WI38 (cell line): ENCODE results near the gene LRRC3C.

Experiments used
- H3K4me3 ChIP-seq: 2 replicates; pipeline ENCODE4 v1.5.1; 2011; ENCODE audit warnings: low read depth, mild to moderate bottlenecking, control low read depth, low read length
- TF ChIP-seq, protein P1 (sequence below): IDR thresholded peaks from 2 replicates; pipeline ENCODE4 v1.5.1; 2012; ENCODE audit warnings: low read depth, mild to moderate bottlenecking, control low read depth, low read length

The LRRC3C gene

DNA sequence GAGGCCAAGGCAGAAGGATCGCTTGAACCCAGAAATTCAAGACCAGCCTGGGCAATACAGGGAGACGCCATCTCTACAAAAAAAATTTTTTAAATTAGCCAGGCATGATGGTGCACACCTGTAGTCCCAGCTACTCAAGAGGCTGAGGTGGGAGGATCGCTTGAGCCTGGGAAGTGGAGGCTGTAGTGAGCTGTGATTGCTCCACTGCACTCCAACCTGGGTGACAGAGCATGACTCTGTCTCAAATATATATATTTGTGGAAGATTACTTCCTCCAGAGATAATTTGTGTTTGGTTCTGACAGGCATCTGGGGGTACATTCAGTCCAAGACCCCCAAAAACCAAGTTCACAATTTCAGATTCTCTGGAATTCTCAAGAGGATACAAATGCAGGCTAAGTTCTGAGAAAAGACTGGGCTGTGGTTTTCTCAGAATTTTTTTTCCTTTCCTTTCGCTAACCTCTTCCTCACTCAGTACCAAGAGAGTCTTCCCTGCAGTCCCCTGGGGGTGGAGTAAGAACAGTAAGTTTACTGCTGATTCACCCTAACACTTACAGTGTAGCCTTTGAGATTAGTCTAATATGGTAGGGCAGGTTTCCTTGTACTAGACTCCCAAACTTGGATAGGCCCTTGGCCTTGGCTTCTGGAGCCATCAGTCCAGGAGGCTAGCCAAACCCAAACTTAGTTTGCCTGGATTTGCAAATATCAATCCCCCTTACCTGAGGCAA is 24.2 kb upstream of the LRRC3C start:
- TF ChIP-seq, protein P1, sequence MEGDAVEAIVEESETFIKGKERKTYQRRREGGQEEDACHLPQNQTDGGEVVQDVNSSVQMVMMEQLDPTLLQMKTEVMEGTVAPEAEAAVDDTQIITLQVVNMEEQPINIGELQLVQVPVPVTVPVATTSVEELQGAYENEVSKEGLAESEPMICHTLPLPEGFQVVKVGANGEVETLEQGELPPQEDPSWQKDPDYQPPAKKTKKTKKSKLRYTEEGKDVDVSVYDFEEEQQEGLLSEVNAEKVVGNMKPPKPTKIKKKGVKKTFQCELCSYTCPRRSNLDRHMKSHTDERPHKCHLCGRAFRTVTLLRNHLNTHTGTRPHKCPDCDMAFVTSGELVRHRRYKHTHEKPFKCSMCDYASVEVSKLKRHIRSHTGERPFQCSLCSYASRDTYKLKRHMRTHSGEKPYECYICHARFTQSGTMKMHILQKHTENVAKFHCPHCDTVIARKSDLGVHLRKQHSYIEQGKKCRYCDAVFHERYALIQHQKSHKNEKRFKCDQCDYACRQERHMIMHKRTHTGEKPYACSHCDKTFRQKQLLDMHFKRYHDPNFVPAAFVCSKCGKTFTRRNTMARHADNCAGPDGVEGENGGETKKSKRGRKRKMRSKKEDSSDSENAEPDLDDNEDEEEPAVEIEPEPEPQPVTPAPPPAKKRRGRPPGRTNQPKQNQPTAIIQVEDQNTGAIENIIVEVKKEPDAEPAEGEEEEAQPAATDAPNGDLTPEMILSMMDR: no peak
- H3K4me3 ChIP-seq: no peak overlapping the region

- TF ChIP-seq, protein P1: no peak
- no peak overlapping the region for H3K4me3 ChIP-seq
These were observed 22.6 kb upstream of the LRRC3C start for GRCh38 chr17:39904990-39905288.

DNA sequence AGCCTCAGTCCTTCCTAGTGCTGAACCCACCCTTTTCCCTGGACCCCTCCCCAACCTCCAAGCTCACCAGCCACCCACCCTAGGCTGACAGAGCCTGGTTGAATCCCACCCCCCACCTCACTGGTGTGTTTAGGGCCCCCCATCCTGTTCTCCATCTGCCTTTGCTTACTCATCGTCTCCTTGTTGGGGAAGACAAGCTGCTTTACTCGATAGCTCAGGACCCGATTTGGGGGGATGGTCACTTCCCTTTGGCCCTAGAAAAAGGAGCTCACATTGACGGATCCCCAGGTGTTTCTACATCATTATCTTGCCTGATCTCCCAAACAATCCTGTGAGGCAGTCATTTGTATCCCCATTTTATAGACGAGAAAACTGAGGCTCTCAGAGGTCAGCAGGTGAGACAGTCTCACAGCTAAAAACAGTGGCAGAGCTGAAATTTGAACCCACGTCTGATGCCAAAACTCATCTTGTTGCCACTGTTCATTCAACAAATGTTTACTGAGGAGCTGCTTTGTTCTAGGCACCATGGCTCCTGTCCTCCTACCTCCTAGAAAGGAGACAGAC is 18.7 kb upstream of the LRRC3C start:
- H3K4me3 ChIP-seq: no peak overlapping the region
- TF ChIP-seq, protein P1: no peak

DNA sequence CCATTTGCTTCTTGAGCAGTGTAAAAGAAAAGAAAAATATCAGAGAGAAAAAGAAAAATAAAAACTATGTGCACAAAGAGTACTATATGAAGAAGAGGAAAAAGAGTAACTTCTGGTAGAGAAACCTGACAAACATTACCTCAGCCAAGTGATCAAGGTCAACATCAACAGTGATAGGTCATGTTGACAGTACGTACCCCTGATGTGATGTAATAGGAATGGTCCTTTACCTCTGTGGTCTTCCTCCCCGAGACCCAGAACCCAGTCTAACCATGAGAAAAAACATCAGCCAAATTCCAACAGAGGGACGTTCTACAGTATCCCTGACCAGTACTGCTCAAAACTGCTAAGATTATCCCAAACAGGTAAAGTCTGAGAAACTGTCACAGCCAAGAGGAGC is 13.5 kb upstream of the LRRC3C start:
- TF ChIP-seq, protein P1: no peak
- H3K4me3 ChIP-seq: no peak overlapping the region

DNA sequence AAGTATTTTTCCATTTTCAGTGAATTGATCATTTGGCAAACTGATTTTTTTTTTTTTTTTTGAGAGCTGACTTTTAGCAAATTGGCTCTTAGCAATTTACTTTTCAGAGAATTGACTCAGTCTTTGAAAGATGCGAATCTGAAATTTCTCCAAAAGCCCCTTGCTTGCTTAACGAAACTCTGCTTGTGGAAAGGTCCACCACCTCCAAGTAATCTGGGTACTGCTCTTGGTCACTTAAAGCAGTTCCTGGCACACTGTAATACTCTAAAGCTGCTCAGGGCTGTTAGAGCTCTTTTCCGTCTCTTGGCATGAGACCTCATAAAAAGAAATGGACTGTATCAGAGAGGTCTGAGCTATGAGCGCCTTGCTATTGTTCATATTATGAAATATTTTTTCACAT is 12.0 kb upstream of the LRRC3C start:
- TF ChIP-seq, protein P1: no peak
- H3K4me3 ChIP-seq: no peak overlapping the region

DNA sequence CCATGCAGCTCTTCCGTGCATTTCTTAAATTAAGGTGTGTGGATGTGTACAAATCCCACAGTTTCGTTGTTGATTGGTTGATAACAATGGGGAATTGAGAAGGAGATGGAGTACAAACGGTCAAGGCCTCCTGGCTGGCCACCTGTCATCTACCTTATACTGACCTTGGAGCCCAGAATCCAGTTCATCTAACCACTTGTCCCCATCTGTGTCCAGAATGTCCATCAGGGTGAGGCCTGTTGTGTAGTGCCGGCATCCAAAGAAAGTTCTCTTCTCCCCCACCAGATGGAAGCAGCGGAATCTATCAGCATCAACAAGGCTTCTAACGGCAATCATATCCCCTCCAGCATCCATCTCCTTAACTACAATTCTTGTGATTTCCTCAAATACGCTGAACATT is 10.6 kb upstream of the LRRC3C start:
- no peak overlapping the region for H3K4me3 ChIP-seq
- TF ChIP-seq, protein P1: no peak

GRCh38 chr17:39919087-39919683 is 8.3 kb upstream of the LRRC3C start:
- H3K4me3 ChIP-seq: no peak overlapping the region
- TF ChIP-seq, protein P1: no peak
